SH-SY5Y (cell line): ENCODE results near the gene STRAP.

Source experiments
- GATA2 ChIP-seq: IDR thresholded peaks from 2 replicates; pipeline ENCODE4 v1.6.1; 2011; ENCODE audit warnings: mild to moderate bottlenecking, low read depth, low read length
- GATA3 ChIP-seq: IDR thresholded peaks from 2 replicates; pipeline ENCODE4 v1.6.1; 2011; ENCODE audit warnings: low read depth, mild to moderate bottlenecking, low read length, moderate library complexity

GRCh38 chr12:15848606-15849005, 33.6 kb upstream of the STRAP start:
- no peak for TF ChIP-seq GATA2
- TF ChIP-seq GATA3: no peak
